A673 (cell line): ENCODE data around the gene MRPL47.

Source experiments
- CTCF ChIP-seq: fragments of 300-800, 200-600 bp; sonication (generic); conservative IDR thresholded peaks from 2 replicates; pipeline ENCODE4 v1.5.1; 2017; ENCODE audit warnings: low read depth, mild to moderate bottlenecking, antibody characterized with exemption, low read length, moderate library complexity, mixed read lengths
- EZH2 ChIP-seq: fragments of 200-600 bp; sonication (generic); IDR thresholded peaks from 2 replicates; pipeline ENCODE4 v1.6.1; 2017; ENCODE audit warnings: borderline replicate concordance, low read depth, mild to moderate bottlenecking, mixed read lengths, antibody characterized with exemption, low read length; ENCODE audit not compliant: poor library complexity, severe bottlenecking

- TF ChIP-seq CTCF (no peak), EZH2 (no peak)
These were observed 48.1 kb upstream of the MRPL47 start, which contains the start of gene USP13 for GRCh38 chr3:179652447-179653095.
